T-helper 1 cell (primary cell): ENCODE data around the gene BNIP5.
A peak's percentile ranks its signal among the peaks of the same experiment; 100 is the strongest.
"Not testable (repeated sequence)": the region's sequence is repeated elsewhere in the genome, so short reads cannot be mapped to it uniquely, and the experiment has no call there.

ENCODE experiments used
- DNase-seq, 5 donors: peaks; one replicate each; pipeline ENCODE4 v3.0.0-alpha.2; 2012 to 2020

Gene BNIP5

DNA sequence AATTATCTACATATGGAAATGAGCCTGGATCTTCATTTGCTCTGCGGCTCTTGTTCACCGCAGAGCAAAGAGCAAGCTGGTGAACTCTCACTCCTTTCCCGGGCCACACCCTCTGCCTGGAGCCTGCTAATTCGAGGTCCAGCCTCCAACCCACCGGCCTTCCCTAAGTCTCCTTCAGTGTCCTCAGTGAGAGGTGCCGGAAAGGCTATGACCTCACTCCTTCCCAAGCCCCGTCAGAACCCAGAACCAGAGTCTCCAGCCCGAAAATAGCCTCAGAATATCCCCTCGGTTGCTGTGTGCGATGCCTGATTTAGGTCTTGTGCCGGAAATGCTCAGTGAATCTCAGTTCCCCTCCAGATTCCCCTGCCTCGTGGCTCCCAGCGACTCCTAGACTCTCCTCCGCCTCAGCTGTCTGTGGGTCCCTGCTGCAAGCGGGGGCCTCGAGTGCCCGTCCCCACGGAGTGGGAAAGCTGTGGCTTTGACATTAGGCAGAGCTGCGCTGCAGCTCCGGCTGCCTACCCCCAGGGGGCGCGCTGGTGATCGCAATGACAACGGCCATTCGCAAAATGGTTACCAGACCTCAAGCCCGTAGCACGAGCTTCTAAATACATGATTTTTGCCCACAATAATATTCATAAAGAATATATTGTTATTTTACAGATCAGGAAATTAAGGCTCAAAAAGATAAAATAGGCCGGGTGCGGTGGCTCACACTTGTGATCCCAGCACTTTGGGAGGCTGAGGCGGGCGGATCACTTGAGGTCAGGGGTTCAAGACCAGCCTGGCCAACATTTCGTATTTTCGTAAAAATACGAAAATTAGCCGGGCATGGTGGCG is 4.1 kb upstream of the BNIP5 start:
- peak; percentile 30 to 69 (median 57) for DNase-seq

DNA sequence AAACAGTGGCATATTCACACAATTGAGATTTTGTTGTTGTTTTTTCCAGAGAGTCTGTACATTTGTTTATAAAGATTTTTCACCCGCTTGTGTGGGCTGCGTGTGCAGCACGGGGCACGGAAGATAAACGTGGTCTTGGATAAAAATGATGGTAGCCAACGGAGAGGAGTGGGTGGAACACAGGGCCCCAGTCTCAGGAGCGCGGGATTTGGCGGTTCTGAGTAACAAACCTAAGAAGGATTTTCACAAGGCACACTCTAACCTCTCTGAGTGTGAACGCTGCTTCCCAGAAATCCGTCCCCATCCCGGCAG is 3.6 kb upstream of the BNIP5 start:
- DNase-seq = no peak

DNA sequence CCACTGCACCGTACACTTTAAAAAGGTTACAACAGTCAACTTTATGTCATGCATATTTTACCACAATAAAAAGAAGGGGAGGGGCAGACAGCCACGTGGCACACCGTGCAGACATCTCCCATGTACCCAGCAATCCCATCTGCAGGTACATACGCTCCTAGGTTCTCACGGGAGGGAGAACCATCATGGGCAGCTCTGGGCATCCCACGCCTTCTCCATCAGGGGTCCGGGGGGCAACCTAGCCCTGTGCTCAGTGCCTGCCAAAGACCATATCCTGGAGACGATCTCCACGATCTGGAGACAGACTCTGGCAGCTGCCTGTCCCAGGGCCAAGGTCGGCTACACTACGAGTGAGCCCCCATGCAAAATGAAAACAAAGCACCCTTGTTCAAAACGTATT is 2.5 kb upstream of the BNIP5 start:
- no peak for DNase-seq

DNA sequence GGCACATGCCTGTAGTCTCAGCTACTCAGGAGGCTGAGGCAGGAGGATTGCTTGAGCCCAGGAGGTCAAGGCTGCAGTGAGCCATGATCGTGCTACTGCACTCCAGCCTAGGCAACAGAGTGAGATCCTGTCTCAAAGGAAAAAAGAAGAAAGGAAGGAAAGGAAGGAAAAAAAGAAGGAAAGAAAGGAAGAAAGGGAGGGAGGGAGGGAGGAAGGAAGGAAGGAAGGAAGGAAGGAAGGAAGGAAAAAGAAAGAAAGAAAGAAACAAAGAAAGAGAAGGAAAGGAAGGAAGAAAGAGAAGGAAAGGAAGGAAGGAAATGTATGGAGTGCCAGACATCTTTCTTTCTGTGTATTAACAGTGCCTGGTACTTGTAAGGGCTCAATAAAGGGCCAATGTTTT is 1.5 kb upstream of the BNIP5 start:
- DNase-seq = not testable (repeated sequence)

DNA sequence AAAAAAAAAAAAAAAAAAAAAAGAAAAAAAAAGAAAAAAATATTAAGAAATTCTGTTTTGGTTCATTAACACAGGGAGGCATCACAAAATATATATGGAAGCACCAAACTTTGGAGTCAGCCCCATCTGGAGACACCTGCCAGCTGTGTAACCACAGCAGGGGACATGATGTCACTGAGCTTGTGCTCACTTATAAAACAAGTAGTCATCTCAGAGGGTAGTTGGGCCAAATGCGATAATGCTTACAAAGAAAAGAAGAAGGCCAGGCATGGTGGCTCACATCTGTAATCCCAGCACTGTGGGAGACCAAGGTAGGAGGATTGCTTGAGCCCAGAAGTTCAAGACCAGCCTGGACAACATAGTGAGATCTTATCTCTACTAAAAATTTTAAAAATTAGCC is 1.1 kb upstream of the BNIP5 start:
- no peak for DNase-seq

DNA sequence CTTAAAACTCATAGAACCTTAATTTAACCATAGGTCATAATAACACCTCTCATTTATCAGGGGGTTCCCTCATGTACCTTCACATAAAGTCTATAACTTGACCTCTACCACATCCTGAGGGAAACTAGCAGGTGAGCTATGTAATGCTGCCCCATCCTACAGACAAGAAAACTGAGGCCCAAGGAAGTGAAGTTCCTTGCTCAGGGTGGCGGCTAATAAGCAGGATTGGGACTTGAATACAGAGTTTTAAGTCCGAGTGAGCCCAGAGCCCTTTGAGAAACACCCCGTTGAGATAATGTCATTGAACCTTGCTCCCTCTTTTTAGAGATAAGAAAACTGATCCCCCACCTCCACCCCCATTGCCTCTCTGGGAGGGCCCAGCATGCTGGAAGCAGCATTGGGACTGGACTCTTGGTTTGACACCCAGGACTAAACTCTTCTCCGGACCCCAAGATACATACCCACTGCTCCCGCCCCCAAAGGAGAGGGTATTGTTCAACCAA is 429 bp downstream of the BNIP5 start:
- no peak for DNase-seq

DNA sequence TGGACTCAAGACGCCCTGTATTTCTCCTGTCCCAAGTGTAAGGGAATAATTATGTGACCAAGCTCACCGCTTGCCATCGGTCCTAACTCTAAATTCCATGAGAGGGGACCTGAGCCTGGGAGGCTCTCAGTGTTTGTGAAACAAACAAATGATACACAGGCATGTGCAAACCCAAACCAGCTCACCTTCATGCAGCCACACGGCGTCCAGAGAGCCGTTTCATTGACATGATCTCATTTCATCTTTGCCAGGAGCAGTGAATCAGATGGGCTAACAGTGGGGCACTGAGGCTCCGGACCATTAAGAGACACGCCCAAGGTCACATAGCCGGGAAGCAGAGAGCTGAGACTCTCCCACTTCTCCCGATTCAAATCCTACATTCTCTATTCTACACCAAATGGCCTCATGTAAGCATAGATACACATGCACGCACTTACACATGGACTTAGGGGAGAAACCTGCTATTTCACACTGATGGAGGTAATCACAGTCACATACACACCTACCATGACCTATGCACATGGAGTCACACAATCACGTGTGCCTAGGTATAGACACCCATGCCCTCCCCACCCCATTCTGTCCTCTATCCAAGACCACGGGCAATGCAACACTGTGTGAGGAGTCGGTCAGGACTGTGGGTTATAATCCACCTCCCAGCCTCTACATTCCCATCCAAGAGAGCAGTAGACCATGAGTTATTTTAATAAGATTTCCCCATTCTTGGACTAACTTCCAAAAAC is 1.1 kb downstream of the BNIP5 start:
- DNase-seq = no peak

DNA sequence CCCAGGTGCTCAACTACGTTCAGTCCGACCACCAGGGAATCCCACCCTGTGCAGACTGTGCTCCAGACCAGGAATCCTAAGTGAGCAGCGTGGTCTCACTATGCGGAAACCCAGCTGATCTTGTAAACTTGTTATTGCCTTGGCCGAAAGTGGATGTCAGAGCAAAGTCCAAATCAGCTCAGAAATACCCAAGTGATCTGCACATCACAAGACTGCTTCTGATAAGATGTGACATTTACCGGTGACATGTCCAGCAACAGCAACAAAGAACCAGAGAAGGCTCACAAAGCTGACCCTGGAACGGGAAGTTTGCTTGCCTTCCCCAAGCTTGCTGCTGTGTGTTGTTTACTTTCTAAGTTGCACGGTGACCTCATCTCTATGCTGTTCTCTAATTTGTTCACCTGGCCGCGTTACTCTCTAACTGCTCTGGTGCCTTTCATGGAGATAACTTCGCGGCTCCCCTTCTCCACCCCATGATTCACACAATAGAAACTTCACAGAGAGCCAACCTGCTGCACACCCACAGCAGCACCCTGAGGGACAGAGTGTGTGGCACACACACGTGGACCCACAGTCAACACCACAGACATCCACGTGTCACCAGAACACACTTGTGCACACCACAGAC is 1.7 kb downstream of the BNIP5 start:
- no peak for DNase-seq

DNA sequence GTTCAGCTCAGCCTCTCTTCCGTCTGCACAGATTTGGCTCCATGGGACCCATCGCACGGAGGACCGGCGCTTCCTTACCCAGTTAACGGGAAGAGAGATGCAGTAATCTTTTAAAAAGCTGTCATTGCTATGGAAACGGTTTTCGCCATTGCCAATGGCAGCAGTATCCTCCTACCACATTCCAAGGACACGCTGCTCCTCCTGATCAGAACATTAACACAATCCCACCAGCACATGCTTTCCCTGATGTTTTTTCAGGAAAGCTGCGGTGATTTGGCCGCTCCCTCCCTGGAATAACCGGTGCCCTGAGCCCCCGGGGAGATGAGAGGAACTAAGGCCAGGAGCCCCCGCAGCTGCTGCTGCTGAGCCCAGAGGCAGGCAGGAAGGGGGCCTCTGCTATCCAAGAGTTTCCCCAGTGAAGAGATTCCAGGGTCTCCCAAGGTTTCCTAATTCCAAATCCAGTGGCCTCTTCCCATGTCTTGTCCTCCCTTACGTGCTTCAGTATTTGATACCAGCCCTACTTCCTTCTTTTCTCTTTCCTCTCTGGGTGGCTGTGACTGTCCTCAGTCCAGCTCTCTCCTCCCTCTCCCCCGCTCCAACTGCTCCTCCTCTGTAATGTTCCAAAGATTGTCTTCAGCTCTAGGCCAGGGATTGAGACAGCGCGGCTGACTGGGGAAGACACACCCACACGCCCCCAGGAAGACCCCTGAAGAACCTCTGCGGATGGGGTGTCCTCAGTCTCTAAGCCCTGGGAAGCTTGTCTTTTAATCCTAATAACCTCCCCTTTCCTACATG is 2.6 kb downstream of the BNIP5 start:
- no peak for DNase-seq

DNA sequence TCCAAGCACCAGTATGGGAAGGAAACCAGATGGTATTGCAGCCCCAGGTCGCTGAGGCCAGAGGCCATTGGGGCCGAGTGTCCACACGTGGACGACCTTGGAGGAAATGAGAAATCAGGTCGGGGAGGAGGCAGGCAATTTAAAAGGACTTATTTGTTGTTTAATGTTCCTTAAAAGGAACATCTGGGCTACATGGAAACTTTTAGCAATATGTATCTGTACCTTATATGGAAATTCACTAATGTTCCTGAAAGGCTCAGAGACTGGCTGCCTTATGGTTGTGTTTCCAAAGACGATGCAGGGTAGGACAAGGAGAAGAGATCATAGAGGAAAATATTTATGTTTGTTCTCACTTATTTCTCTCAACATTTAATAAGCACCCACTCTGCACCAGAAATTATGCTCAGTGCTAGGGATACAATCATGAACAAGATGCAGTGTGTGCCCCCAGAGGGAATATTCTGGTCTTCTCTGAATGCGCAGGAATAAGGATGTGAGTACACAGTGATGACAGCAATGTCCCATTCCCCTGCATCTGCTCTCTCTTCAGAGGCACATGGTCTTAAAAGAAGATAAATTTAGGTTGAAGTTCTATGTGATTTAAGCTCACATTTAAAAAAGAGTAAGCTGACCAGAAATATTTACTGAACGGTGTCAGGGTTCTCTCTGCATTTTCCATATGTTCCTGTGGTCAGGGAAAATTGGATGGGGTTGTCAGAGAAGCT is 3.4 kb downstream of the BNIP5 start:
- DNase-seq = no peak

DNA sequence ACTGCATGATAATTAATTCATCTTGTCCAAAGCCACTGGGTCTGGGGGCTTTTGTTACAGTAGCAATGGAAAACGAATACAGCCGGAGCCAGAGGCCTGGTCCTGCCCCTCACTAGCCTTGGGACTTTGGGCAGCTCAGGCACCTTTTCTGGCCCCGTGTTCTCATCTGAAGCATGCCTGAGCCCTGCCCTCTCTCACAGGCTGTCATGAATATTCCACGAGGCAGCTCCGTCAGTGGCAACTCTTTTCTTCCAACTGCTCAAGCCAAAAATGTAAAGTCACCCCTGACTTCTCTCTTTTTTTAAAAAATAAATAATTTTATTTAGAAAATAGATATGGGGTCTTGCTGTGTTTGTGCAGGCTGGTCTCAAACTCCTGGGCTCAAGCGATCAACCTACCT is 5.3 kb downstream of the BNIP5 start:
- DNase-seq = no peak

DNA sequence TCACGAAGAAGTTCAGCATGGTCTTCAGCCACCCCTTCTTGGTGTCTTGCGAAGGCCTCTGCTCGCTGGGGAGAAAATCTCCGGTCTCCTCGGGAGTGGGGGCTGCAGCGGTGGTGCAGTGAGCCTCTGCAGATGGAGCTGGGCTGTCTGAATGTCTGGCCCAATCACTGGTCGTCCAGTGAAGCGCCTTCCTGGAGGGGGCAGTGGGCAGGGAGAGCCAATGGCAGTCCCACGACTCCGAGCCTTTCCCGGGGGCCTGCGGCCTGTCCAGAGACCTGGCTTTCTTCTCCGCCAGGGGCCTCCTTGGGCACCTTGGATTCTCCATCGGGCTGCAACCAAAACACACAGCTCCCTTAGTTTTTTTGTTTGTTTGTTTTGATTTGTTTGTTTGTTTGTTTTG is 6.3 kb downstream of the BNIP5 start:
- DNase-seq = no peak

DNA sequence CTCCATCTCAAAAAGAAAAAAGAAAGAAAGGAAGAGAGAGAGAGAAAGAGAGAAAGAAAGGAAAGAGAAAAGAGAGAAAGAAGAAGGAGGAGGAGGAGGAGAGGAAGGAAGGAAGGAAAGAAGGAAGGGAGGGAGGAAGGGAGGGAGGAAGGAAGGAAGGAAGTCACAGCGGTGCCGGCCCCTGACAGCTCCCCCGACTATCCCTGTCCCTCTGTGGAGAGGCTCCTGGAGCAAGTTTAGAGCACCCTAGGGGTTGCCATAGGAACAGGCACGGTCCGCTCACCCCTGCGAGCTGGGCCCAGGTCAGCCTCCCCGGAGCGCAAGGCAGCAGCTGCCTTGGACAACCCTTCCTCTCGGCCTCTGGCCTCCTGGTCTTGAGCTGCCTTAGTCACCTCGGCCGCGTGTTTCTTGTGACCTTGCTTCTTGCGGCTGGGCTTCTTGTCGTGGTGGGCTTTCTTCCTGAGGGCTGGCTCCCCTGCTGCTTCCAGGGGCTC is 6.8 kb downstream of the BNIP5 start:
- no peak for DNase-seq

DNA sequence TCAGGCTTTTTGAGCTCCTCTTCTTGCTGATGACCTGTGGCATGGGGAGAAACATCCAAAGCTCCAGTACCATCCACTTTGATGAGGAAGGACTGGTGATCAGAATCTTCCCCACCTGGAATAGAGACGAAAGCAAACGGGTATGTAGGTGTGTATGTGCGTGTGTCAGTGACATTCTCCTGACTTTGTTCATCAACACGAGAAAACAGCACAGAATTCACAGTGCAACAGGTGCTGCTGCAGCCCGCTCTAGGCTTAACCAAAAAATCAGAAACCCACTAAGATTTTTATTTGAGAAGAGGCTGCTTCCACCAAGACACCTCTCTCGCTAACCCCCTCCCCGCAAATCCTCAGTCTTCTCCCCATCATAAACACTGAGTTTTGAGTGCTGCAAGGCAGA is 8.1 kb downstream of the BNIP5 start:
- no peak for DNase-seq

DNA sequence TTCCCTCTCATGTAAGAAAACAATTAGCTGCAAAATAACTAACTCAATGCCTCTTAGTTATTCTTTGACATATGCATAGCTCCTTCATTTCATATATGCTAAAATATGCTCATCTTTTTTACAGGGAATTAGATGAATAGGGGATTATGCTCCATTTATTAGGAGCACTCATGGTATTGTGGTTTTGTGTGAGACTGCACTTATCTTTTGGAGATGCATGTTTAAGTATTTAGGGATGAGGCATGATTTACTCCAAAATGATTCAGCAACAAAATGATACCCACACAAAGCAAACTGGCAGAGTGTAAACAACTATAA is 8.8 kb downstream of the BNIP5 start:
- no peak for DNase-seq

DNA sequence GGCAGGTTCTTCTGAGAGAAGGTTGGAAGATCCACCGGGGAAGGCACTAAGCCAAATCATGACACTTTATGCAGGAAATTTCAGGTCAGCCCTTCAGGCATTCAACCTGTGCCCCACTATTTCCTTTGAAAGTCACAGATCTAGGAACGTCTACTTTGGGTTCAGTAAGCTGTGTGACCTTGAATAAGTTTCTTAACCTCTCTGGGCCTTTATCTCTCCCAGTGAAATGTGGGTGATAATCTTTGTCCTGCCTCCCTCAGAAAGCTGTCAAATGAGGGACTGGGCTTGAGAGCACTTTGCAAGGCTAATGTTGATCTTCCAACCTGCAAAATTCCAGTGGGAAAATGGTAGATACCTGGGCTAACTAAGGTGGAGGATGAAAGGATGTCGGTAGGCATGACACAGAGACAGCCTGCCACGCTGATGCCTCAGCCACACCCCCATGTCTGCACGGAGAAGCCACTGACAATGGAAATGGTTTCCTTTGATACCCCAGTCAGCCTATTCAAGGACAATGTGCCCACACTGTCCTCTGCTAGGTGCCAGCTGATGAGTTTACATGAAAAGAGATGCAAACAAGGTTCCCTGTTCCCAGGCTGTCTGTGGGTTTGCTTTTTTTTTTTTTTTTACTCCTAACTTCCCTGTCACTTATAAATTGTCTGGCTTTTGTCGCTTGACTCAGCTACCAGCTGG is 9.3 kb downstream of the BNIP5 start:
- DNase-seq = no peak

DNA sequence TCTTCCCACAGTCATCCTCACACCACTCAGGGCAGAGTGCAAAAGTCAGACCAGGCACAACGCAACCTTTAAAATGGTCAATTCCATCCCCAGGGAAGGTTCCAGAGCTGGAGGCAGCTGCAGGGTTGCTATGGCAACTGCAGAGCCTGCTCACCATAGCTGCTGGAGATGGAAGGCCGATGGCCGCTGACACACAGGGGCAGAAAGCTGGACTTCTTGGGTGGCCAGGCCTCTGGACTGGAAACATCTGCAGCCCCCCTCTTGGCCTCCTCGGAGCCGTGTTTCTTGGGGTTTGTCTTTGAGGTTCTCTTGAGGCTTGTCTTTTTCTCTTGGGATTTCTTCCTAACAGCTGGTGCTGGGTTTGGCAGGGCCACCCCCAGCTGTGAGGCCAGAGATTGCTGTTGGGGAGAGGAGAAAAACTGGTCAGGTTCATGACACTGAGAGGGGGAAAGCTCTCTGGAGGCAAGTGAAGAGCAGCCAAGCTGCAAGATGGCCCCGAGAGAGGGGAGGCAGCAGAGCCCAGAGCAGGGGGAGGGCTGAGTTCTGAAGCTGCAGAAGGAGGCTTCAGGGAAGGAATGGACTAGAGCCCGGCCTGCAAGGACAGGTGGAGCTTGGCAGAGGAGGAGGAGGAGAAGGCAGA is 10.2 kb downstream of the BNIP5 start:
- DNase-seq = no peak

DNA sequence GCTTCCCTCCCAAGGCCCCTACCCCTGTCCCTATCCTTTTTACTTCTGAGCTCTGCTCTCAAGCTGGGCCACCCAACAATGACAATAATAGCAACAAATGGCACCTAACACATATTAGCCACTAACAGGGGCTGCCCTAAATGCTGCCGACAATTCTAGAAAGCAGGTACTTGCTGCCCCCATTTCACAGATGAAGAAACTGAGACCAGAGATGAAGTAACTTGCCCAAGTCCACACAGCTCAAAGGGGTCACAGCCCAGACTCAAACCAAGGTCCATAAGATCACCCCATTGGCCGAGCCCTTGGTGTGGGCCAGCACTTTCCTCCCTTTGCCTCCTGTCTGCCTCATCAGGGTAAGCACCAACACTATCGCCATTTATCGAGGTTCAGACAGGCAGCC is 12.0 kb downstream of the BNIP5 start:
- no peak for DNase-seq

DNA sequence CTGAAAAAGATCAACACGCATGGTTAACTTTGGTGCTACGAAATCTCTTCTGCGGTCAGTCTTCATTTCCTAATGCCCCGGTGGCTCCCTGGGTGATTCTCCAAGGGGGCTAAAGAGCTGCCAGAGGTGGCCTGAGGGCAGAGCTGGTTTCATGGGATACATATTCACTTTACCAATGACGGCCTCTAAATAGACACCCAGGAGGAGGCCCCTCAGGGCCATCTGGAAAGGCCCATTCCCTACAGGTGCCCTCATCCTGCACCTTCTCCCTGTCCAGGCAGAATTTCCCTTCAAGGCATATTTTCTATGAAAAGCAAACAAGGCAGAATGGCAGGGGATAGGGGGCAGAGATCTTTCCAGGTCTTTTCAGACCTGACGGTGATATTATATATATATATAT is 12.5 kb downstream of the BNIP5 start:
- DNase-seq = no peak

DNA sequence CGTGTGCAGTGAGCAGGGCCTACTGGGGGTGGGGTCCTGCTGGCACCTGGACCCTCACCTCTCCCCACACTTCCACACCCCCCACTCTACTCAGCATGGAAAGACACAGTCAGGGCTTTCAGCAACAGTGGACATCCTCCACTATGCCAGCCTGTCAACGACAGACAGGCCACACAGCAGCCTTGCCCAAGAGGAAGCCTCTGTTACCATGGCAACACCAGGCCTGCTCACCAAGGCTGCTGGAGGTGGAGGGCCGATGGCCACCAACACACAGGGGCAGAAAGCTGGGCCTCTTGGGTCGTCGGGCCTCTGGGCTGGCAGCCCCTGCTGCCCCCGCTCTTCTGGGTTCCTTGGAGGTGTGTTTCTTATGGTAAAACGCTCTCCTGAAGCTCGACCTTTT is 13.6 kb downstream of the BNIP5 start:
- DNase-seq = no peak

DNA sequence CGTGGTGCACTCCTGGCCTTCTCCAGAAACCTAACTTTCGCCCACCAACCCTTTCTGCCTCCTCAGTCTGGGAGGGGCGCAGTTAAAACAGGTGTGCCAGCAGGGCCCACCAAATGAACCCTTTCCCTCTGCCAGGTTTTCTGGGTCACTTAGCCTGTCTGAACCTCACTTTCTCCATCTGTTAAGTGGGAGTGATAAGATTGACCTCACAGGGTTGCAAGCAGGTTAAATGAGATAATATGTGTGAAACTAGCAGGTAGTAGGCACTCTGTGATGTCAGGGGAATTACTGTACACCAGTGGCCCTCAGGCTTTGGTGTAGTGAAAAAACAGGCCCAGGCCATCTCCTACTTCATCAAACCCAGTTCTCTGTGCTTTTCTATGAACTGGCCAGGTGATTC is 14.1 kb downstream of the BNIP5 start:
- DNase-seq = no peak
